ENCODE results near the gene WIPF2. TPM values are rescaled to one million over a fixed set of nuclear protein-coding genes. Genes with fewer than 3 reads are reported as not detected.
A peak's percentile ranks its signal among the peaks of the same experiment; 100 is the strongest.

Gene WIPF2
- total RNA-seq (2014; rRNA removed; shearing (Covaris generic)): 4.6 and 9.7 TPM in 2 replicates

- DNase-seq (ENCODE audit: low spot score): peak; percentile 98
- in situ Hi-C loops (cut with HindIII; ENCODE audit: low sequenced_read_pairs): no loop called here
Observed at GRCh38 chr17:40218740-40219593, at the start of gene WIPF2. Gene WIPF2, plus strand, starts transcription at chr17:40219304. Its CDS starts 37,156 bp downstream, at chr17:40256460.

- no peak for DNase-seq (ENCODE audit: low spot score)
- in situ Hi-C loops (cut with HindIII; ENCODE audit: low sequenced_read_pairs): no loop called here
Observed at GRCh38 chr17:40170325-40170724, 48.8 kb upstream of the WIPF2 start.

GRCh38 chr17:40171750-40172149 lies 47.4 kb upstream of the WIPF2 start:
- DNase-seq (ENCODE audit: low spot score): no peak
- in situ Hi-C loops (cut with HindIII; ENCODE audit: low sequenced_read_pairs): no loop called here

GRCh38 chr17:40173091-40173777 lies 45.9 kb upstream of the WIPF2 start:
- no peak for DNase-seq (ENCODE audit: low spot score)
- in situ Hi-C loops (cut with HindIII; ENCODE audit: low sequenced_read_pairs): no loop called here

GRCh38 chr17:40173778-40174135 lies 45.3 kb upstream of the WIPF2 start:
- no peak for DNase-seq (ENCODE audit: low spot score)
- in situ Hi-C loops (cut with HindIII; ENCODE audit: low sequenced_read_pairs): no loop called here

- no peak for DNase-seq (ENCODE audit: low spot score)
- in situ Hi-C loops (cut with HindIII; ENCODE audit: low sequenced_read_pairs): no loop called here
Observed at GRCh38 chr17:40174514-40174913, 44.6 kb upstream of the WIPF2 start.

GRCh38 chr17:40175928-40176753 lies 43.0 kb upstream of the WIPF2 start:
- in situ Hi-C loops (cut with HindIII; ENCODE audit: low sequenced_read_pairs): loop anchor here (5.0 kb wide), 1 partner anchor 104 kb away; no protein-coding TSS in a partner anchor
- no peak for DNase-seq (ENCODE audit: low spot score)

GRCh38 chr17:40176754-40177110 lies 42.4 kb upstream of the WIPF2 start:
- in situ Hi-C loops (cut with HindIII; ENCODE audit: low sequenced_read_pairs): loop anchor here (5.0 kb wide), 1 partner anchor 104 kb away; no protein-coding TSS in a partner anchor
- DNase-seq (ENCODE audit: low spot score): no peak

GRCh38 chr17:40177275-40177874 lies 41.7 kb upstream of the WIPF2 start, which contains the start of gene RAPGEFL1:
Gene RAPGEFL1, plus strand, starts transcription at chr17:40177470. Its CDS starts 392 bp downstream, at chr17:40177862.
- in situ Hi-C loops (cut with HindIII; ENCODE audit: low sequenced_read_pairs): loop anchor here (5.0 kb wide), 1 partner anchor 105 kb away; no protein-coding TSS in a partner anchor
- peak; percentile 79 for DNase-seq (ENCODE audit: low spot score)

GRCh38 chr17:40178021-40178601 lies 41.0 kb upstream of the WIPF2 start:
- peak; percentile 22 for DNase-seq (ENCODE audit: low spot score)
- in situ Hi-C loops (cut with HindIII; ENCODE audit: low sequenced_read_pairs): loop anchor here (5.0 kb wide), 1 partner anchor 106 kb away; no protein-coding TSS in a partner anchor

- in situ Hi-C loops (cut with HindIII; ENCODE audit: low sequenced_read_pairs): loop anchor here (5.0 kb wide), 1 partner anchor 106 kb away; no protein-coding TSS in a partner anchor
- DNase-seq (ENCODE audit: low spot score): peak; percentile 25
Observed at GRCh38 chr17:40178660-40179059, 40.4 kb upstream of the WIPF2 start.

- in situ Hi-C loops (cut with HindIII; ENCODE audit: low sequenced_read_pairs): loop anchor here (5.0 kb wide), 1 partner anchor 108 kb away; no protein-coding TSS in a partner anchor
Observed at GRCh38 chr17:40179923-40180659, 39.0 kb upstream of the WIPF2 start.

GRCh38 chr17:40180694-40181093 lies 38.4 kb upstream of the WIPF2 start:
- in situ Hi-C loops (cut with HindIII; ENCODE audit: low sequenced_read_pairs): no loop called here
- DNase-seq (ENCODE audit: low spot score): no peak

More at GRCh38 chr17:40179923-40180659, 39.0 kb upstream of the WIPF2 start:
- no peak for DNase-seq (ENCODE audit: low spot score)

- no peak for DNase-seq (ENCODE audit: low spot score)
- in situ Hi-C loops (cut with HindIII; ENCODE audit: low sequenced_read_pairs): no loop called here
Observed at GRCh38 chr17:40181205-40181604, 37.9 kb upstream of the WIPF2 start.

- in situ Hi-C loops (cut with HindIII; ENCODE audit: low sequenced_read_pairs): no loop called here
- no peak for DNase-seq (ENCODE audit: low spot score)
Observed at GRCh38 chr17:40182606-40183005, 36.5 kb upstream of the WIPF2 start.

GRCh38 chr17:40187238-40187637 lies 31.9 kb upstream of the WIPF2 start:
- DNase-seq (ENCODE audit: low spot score): no peak
- in situ Hi-C loops (cut with HindIII; ENCODE audit: low sequenced_read_pairs): no loop called here

GRCh38 chr17:40188694-40189093 lies 30.4 kb upstream of the WIPF2 start:
- no peak for DNase-seq (ENCODE audit: low spot score)
- in situ Hi-C loops (cut with HindIII; ENCODE audit: low sequenced_read_pairs): no loop called here
